ENCODE data around the gene ABCC11.

The ABCC11 gene

GRCh38 chr16:48157794-48158193 lies 89.5 kb downstream of the ABCC11 start:
- no peak for DNase-seq

GRCh38 chr16:48157302-48157701 lies 90.0 kb downstream of the ABCC11 start:
- DNase-seq = no peak

- peak; percentile 74 for DNase-seq
Observed at GRCh38 chr16:48156790-48157209, 90.5 kb downstream of the ABCC11 start.

GRCh38 chr16:48155926-48156789 lies 91.2 kb downstream of the ABCC11 start, which contains the start of gene ABCC12:
ABCC12 (minus strand) TSS chr16:48155993; CDS start chr16:48146424, 9,569 bp downstream.
- DNase-seq = no peak

- peak; percentile 17 for DNase-seq
Observed at GRCh38 chr16:48153774-48154173, 93.6 kb downstream of the ABCC11 start.

GRCh38 chr16:48152226-48152625 lies 95.1 kb downstream of the ABCC11 start:
- DNase-seq = no peak

- no peak for DNase-seq
Observed at GRCh38 chr16:48150707-48151106, 96.6 kb downstream of the ABCC11 start.

- DNase-seq = no peak
Observed at GRCh38 chr16:48146710-48147109, 100.6 kb downstream of the ABCC11 start.

- DNase-seq = no peak
Observed at GRCh38 chr16:48146131-48146530, 101.2 kb downstream of the ABCC11 start.

- DNase-seq = no peak
Observed at GRCh38 chr16:48143812-48144368, 103.4 kb downstream of the ABCC11 start.

GRCh38 chr16:48140821-48141220 lies 106.5 kb downstream of the ABCC11 start:
- no peak for DNase-seq

GRCh38 chr16:48139517-48139916 lies 107.8 kb downstream of the ABCC11 start:
- no peak for DNase-seq

GRCh38 chr16:48138543-48138942 lies 108.8 kb downstream of the ABCC11 start:
- DNase-seq = no peak

- no peak for DNase-seq
Observed at GRCh38 chr16:48137822-48138221, 109.5 kb downstream of the ABCC11 start.

- no peak for DNase-seq
Observed at GRCh38 chr16:48136547-48137360, 110.6 kb downstream of the ABCC11 start.

GRCh38 chr16:48133455-48134211 lies 113.7 kb downstream of the ABCC11 start:
- peak; percentile 61 for DNase-seq

- no peak for DNase-seq
Observed at GRCh38 chr16:48132696-48133095, 114.6 kb downstream of the ABCC11 start.

GRCh38 chr16:48131201-48131935 lies 116.0 kb downstream of the ABCC11 start:
- no peak for DNase-seq

- DNase-seq = no peak
Observed at GRCh38 chr16:48129926-48130325, 117.4 kb downstream of the ABCC11 start.

GRCh38 chr16:48128769-48129168 lies 118.6 kb downstream of the ABCC11 start:
- no peak for DNase-seq

- peak; percentile 88 for DNase-seq
Observed at GRCh38 chr16:48126801-48127644, 120.3 kb downstream of the ABCC11 start.

All from NCI-H1092 treated with DMSO at 0.1 percent for 48 hours (cell line).